Daoy (cell line): ENCODE results near the gene TAB2. TPM values are rescaled to one million over a fixed set of nuclear protein-coding genes. Genes with fewer than 3 reads are reported as not detected.
"Not testable (repeated sequence)": the region's sequence is repeated elsewhere in the genome, so short reads cannot be mapped to it uniquely, and the experiment has no call there.

Source experiments
- DNase-seq: peaks from one replicate; pipeline ENCODE4 v3.0.0-alpha.2; 2015; ENCODE audit warnings: low read depth
- total RNA-seq: library from RNA; depleted of rRNA; stranded (reverse); fragments of >200 nt; shearing (Covaris generic); gene quantifications from 2 replicates; pipeline ENCODE4 v1.2.3, GENCODE V29; 2014

The TAB2 gene
- total RNA-seq, 1 experiment from 2014 or later = 31.5 TPM

GRCh38 chr6:149313070-149313469 is 4.4 kb upstream of the TAB2 start:
- no peak for DNase-seq

DNA sequence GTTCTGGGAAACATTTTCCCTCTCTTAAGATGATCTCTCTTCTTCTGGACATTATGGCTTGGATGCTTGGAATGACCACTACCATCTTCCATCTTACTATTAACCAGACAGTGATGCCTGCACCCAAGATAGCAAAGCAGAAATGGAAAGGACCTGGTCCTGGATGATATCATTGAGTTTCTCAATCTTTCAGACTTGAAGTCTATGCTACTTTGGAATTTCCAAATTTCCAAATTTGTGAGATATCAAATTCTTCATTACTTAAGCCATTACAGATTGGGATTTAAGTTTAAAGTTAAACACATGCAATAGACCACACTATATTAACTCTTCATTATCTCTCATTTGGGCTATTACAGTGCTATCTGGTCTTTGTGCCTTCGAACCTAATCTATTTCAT is 3.7 kb upstream of the TAB2 start:
- DNase-seq = no peak

DNA sequence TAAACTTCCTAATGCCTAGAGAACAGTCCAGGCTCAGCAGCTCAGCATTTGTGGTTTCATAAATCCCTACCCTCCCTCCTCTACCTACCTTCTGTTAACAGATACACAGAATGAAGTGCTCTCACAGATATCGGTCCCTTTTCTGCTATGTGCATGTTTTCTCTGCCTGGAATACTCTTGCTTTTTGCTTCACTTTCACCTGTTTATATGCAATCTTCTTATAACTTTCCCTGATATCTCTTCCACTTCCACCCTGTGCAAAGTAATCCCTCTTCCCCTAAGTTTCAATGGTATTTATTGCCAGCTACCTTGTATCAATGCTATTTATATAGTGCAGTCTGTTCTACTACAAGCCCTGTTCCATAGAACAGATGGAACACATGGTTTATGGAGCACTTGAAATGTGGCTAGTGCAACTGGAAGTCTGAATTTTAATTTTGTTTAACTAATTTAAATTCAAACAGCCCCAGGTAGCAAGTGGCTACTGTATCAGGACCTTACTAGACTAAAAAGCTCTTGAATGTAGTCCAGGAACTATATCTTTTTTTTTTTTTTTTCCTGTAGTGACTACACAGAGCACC is 3.1 kb upstream of the TAB2 start:
- DNase-seq = no peak

DNA sequence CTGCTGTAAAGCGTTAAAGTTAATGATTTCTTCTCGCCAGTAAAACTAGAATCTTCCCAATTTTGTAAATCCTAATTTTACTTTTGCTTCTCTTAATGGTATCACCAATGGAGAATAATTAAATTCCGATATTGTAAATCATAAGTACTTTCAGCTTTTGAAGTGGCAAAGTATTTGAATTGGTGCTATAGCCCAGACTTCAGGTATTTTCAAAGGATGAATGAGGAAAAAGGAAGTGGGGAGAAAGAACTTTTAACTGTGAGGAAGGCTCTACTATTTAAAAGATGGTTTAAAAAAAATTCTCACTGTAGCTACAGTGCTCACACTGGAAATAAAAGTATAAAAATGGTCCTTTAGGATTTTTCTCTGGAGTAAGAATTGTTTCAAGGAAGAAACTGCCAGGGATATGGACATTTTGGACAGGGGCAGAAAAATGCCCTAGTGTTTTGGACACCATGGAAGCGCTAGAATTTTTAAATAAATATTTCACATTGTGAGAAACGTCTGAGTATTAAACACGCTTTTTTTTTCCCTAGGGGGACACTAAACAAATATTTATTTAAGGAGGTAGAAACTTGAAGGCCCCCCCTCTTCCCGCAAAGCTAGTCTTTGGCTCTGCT is 1.3 kb upstream of the TAB2 start:
- DNase-seq = no peak

GRCh38 chr6:149316740-149317643 is 520 bp upstream of the TAB2 start:
- DNase-seq = peak; percentile 98

DNA sequence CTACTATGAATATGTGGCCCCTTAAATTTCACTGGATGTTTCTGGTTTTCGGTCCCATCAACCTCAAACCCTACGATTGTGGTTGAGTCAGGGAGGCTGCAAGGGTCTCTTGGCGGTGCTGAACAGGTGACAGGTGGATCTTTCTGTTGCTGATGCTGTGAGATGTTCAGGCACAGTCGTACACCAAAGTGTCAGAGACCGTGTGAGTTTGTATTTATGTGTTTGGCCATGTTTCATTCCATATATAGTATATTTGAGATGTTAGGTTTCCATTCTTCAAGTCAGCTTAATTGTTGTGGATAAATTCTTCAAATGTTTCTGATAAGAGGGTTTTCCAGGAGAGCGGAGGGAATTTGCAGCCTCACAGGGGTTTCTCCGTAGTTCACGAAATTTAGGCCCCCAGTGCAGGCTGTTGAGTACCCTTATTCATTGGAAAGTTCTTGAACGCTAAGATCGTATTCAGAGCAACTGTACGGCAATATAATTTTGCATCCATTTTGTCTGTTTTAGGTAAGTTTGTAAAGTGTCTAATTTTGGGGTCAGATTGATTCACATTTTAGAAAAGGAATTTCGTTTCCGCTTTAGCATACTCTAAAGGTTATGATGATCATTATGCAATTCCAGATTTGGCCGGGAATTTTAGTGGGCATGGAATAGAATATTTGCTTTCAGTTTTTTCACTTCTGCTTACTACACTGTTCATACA is 1.2 kb downstream of the TAB2 start:
- peak; percentile 41 for DNase-seq

- no peak for DNase-seq
Observed at GRCh38 chr6:149319422-149319821, 1.9 kb downstream of the TAB2 start.

DNA sequence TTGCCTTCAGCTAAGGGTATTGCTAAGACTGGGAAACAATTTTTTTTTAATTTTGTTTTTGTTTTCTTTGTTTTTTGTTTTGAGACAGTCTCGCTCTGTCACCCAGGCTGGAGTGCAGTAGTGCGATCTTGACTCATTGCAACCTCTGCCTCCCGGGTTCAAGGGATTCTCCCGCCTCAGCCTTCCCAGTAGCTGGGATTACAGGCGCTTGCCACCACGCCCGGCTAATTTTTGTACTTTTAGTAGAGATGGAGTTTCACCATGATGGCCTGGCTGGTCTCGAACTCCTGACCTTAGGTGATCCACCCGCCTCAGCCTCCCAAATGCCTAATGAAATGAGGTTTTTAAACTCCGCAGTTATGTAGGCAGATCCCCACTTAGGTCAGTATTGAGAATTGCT is 2.5 kb downstream of the TAB2 start:
- DNase-seq = not testable (repeated sequence)

GRCh38 chr6:149320796-149321195 is 3.3 kb downstream of the TAB2 start:
- no peak for DNase-seq

DNA sequence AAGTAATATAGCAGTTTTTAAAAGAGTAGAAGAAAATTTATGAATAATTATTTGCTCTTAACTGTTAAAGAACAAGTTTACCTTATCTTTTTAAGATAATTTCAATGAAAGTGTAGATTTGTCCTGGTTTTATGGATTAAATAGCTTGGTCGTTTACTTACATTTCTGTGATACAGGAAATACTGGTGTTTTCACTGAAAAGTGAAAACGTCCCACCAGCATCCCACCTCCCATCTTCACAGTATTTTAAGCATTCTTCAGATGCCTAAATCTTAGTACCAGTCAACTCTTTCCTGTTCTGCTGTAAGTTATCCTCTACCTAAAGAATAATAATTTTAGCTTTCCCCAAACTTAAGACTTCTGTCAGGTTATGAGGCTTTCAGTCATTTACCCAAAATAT is 5.8 kb downstream of the TAB2 start:
- no peak for DNase-seq

GRCh38 chr6:149323925-149324324 is 6.4 kb downstream of the TAB2 start:
- DNase-seq = no peak

GRCh38 chr6:149324428-149324827 is 6.9 kb downstream of the TAB2 start:
- DNase-seq = no peak

- DNase-seq = no peak
Observed at GRCh38 chr6:149325648-149326236, 8.2 kb downstream of the TAB2 start.

- DNase-seq = no peak
Observed at GRCh38 chr6:149327638-149328037, 10.1 kb downstream of the TAB2 start.

DNA sequence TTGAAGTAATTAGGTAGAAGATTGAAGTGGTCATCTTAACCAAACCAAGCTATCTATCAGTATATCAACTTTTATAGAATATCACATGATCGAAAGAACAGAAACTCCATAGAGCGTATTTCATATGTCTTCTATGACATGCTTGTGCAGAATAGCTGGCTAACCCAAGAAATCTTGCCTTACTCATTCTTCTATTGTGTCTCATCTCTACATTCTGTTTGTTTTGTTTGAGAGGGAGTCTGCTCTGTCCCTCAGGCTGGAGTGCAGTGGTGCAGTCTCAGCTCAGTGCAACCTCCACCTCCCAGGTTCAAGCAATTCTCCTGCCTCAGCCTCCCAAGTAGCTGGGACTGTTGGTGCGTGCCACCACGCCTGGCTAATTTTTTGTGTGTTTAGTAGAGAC is 10.6 kb downstream of the TAB2 start:
- no peak for DNase-seq

DNA sequence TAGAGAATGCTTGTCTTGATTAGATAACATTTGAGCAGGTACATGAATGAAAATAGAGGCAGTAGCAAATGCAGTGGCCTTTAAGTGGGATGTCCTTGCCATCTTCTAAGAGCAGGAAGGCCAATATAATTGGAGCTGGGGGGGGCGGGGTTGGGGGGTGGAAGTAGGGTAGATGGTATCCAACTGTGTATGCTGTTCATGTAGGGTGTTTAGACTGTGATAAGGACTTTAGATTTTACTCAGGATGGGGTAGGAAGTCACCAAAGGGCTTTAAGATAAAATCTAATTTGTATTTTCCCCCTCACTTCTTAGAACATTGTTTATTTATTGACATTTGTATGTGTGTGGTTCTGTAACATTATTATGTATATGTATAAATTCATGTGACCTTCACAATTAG is 12.0 kb downstream of the TAB2 start:
- no peak for DNase-seq

DNA sequence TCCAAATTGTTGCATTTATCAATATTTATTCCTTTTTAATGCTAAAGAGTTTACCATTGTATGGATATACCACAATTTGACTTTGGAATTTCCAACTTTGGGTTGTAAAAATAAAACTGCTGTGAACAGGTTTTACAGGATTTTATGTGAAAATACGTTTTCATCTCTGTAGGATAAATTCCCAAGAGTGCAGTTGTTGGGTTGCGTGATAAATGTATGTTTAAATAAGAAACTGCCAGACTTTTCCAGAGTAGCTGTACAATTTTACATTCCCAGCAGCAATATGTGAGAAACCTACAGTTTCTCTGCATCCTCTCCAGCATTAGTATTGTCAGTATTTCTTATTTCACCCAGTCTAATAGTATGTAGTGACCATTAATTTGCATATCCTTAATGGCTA is 12.6 kb downstream of the TAB2 start:
- no peak for DNase-seq

DNA sequence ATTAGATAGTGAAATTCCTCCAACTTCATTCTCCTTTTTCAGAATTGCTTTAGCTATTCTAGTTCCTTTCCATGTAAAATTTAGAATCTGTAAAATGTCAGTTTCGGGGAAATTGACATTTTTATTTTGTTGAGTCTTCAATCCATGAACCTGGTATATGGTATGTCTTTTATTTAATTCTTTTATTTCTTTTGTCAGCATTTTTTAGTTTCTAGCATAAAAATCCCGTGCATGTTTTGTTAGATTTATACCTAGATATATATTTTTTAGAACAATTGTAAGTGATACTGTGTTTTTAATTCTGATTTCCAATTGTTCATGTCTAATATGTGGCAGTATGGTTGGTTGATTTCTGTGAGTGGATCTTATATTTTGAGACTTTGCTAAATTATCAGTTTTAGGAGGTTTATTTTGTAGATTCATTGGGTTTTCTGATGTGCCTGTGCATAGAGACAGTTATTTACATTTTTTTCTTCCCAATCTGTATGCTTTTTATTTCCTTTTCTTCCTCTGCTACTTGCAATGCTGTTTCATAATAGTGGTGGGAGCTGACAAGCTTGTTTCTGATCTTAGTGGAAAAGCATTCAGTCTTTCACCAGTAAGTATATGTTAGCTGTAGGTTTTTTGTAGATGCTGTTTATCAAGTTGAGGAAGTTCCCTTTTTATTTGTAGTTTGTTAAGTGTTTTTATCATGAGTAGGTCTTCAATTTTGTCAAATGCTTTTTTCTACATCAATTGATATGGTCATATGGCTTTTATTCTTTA is 13.7 kb downstream of the TAB2 start:
- no peak for DNase-seq

DNA sequence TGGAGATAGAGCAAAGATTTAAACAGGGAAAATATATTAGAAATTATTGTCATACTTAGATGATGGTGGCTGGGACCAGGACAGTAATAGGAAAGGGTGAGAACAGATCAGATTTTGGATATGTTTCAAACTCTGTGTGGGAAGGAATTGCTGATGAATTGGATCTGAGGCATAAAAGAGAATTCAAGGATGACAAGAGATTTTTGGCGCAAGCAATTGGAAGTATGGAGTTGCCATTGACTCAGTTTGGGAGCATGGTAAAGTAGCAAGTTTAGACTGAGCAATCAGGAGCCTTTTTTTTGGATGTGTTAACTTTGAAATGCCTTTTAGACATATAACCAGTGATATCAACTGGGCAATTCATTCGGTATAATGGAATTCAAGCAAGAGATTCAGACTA is 14.4 kb downstream of the TAB2 start:
- no peak for DNase-seq

- no peak for DNase-seq
Observed at GRCh38 chr6:149332602-149333265, 15.2 kb downstream of the TAB2 start.

DNA sequence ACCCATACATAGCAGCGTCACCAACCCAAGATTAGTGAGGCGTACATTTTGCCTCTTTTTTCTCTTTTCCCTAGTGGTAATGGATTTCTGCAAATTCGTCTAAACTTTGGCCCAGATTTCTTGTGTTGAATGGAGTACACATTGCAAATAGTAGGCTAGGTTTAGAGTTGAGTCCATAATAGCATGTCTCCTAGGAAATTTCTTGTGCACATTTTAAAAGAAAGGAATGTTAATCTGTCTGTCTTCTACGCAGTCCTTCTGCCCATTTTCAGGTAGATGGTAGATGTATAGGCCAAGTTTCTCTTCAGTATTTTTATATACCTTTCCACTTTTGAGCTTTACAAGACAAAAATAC is 15.7 kb downstream of the TAB2 start:
- no peak for DNase-seq
